ACHN (cell line): ENCODE measurements around the gene GOLT1A.

Source experiments
- DNase-seq: peaks from one replicate; pipeline ENCODE4 v3.0.0-alpha.2; 2015
- in situ Hi-C: cut with HindIII; loops from 2 replicates; pipeline ENCODE4 v1.10.0; 2017; ENCODE audit warnings: low sequenced_read_pairs, low pct_ligation_motif_present, low pct_unique_long_range_greater_than_20kb

Gene GOLT1A

GRCh38 chr1:204150702-204151551, 62.9 kb downstream of the GOLT1A start:
- in situ Hi-C loops = loop anchor here (25.0 kb wide), 1 partner anchor 211 kb away; the partner anchor contains the start of gene PLEKHA6
- DNase-seq = no peak

- in situ Hi-C loops = loop anchor here (25.0 kb wide), 2 partner anchors 212 to 288 kb away; partner anchors contain the start of genes PLEKHA6 and SNRPE
- no peak for DNase-seq
These were observed 63.9 kb downstream of the GOLT1A start for GRCh38 chr1:204149635-204150565.

GRCh38 chr1:204149107-204149506, 64.7 kb downstream of the GOLT1A start:
- in situ Hi-C loops = loop anchor here (25.0 kb wide), 1 partner anchor 287 kb away; the partner anchor contains the start of gene SNRPE
- no peak for DNase-seq
